Activated CD4-positive, alpha-beta T cell treated with anti-CD3 and anti-CD28 coated beads for 36 hours (primary cell): ENCODE results near the gene ARID3B. TPM values are rescaled to one million over a fixed set of nuclear protein-coding genes. Genes with fewer than 3 reads are reported as not detected.

Source experiments
- ATAC-seq: fragments of 200-7000 bp; cut with Tn5 transposase; one replicate; pipeline ENCODE4 v1.10.0; 2021; ENCODE audit warnings: mild to moderate bottlenecking, moderate library complexity
- CTCF ChIA-PET: fragments of 350-600 bp; sonication (Branson Sonifier 250); formaldehyde crosslinking; loops from one replicate; lab custom pipeline; 2021; ENCODE audit warnings: antibody characterized with exemption; lab: Charles Lee
- POLR2A ChIA-PET: fragments of 350-600 bp; sonication (Branson Sonifier 250); formaldehyde crosslinking; loops from one replicate; lab custom pipeline; 2021; ENCODE audit warnings: antibody characterized with exemption, inconsistent platforms; lab: Charles Lee
- DNase-seq: peaks from one replicate; pipeline ENCODE4 v3.0.0-alpha.2; 2020
- H3K27ac Mint-ChIP-seq: one replicate; pipeline ENCODE4 v1.8.0; 2021; ENCODE audit warnings: mixed read lengths
- H3K27me3 Mint-ChIP-seq: one replicate; pipeline ENCODE4 v1.8.0; 2021; ENCODE audit warnings: mixed read lengths
- H3K36me3 Mint-ChIP-seq: one replicate; pipeline ENCODE4 v1.8.0; 2021; ENCODE audit warnings: low read depth, mixed read lengths
- H3K4me1 Mint-ChIP-seq: one replicate; pipeline ENCODE4 v1.8.0; 2021; ENCODE audit warnings: mixed read lengths
- H3K4me3 Mint-ChIP-seq: one replicate; pipeline ENCODE4 v1.8.0; 2021; ENCODE audit warnings: mild to moderate bottlenecking, moderate library complexity, mixed read lengths
- H3K9me3 Mint-ChIP-seq: one replicate; pipeline ENCODE4 v1.8.0; 2021; ENCODE audit warnings: low read depth, mixed read lengths
- intact Hi-C, 2 experiments: fragments of 100-400 bp; cut with DNase I in 1 of 2; cut with micrococcal nuclease in 1 of 2; formaldehyde crosslinking; loops; one replicate each; pipeline versions ENCODE4 v1.14.2 to v1.15.1; 2022 to 2024; cut with DNase I, micrococcal nuclease
- total RNA-seq, 2 experiments: library from RNA; stranded (reverse); gene quantifications; one replicate each; pipeline ENCODE4 v1.2.3, GENCODE V29; 2021

The ARID3B gene
- 10 to 100 TPM; 23.9 to 25.4 TPM for total RNA-seq

GRCh38 chr15:74540761-74541493 is at the start of gene ARID3B:
TSS of gene ARID3B (plus strand) at chr15:74541220. CDS start at chr15:74543937, 2,717 bp downstream.
- Mint-ChIP-seq H3K36me3 (peaks cover 29% of the 10 kb centered on the region), H3K4me1 (peaks cover 43% of the 10 kb centered on the region), H3K27ac (peak within 1 kb of the TSS; percentile 98), H3K4me3 (peak within 1 kb of the TSS; percentile 94), H3K9me3 (no peaks in the 10 kb centered on the region), H3K27me3 (peaks cover 2% of the 10 kb centered on the region)
- POLR2A ChIA-PET, result interaction anchor here (0.5 to 1.6 kb wide), 6 partner anchors 12 to 304 kb away, joined by 3 to 13 read pairs (median 4); partner anchors contain the start of genes CLK3 and UBL7
- intact Hi-C loops, result loop anchor here (1.0 to 10.0 kb wide), 18 partner anchors 57 to 1084 kb away; partner anchors contain the start of genes CLK3 (in 2 of the 2), CSK (in 2 of the 2), PML (in 2 of the 2) and SEMA7A (in 2 of the 2)
- CTCF ChIA-PET, result interaction anchor here (0.6 to 2.2 kb wide), 9 partner anchors 17 to 802 kb away, joined by 3 to 13 read pairs (median 4); partner anchors contain the start of gene UBL7
- ATAC-seq (peak; percentile 88), DNase-seq (peak; percentile 99)

DNA sequence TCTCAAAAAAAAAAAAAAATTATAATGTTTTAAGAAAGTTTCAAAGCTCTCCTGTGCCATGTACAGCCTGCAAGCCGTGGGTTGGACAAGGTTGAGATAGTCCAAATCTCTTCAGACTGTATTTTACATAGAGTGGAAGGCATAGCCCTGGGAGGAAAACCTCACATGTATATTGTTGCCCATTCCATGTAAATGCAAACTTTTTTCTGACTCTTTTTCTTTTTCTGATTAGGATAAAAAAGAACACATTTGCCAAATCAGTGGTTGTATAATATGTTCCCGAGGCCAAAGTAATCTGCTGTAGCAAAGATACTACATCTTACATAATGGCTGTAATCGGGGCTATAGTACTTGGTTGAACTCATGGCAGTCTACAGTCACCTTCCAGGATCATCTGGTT is 44.4 kb upstream of the ARID3B start:
- intact Hi-C loops, result no loop called here
- CTCF ChIA-PET, result no interaction called here

GRCh38 chr15:74497584-74497983 is 43.4 kb upstream of the ARID3B start:
- Mint-ChIP-seq H3K36me3 (peaks cover 2% of the 10 kb centered on the region), H3K27ac (no peak overlapping the region), H3K4me1 (no peaks in the 10 kb centered on the region), H3K27me3 (no peaks in the 10 kb centered on the region), H3K9me3 (no peaks in the 10 kb centered on the region), H3K4me3 (no peak overlapping the region)
- ATAC-seq, result no peak
- intact Hi-C loops, result no loop called here
- no peak for DNase-seq
- ChIA-PET POLR2A (no interaction called here), CTCF (interaction anchor here (0.7 kb wide), 1 partner anchor 29 kb away, joined by 4 read pairs; no protein-coding TSS in a partner anchor)

More for the DNA sequence above, 44.4 kb upstream of the ARID3B start:
- DNase-seq, result no peak
- H3K27me3 Mint-ChIP-seq, result no peaks in the 10 kb centered on the region
- H3K4me3 Mint-ChIP-seq, result no peak overlapping the region
- H3K36me3 Mint-ChIP-seq, result peaks cover 3% of the 10 kb centered on the region
- POLR2A ChIA-PET, result no interaction called here
- no peaks in the 10 kb centered on the region for H3K4me1 Mint-ChIP-seq
- H3K27ac Mint-ChIP-seq, result no peak overlapping the region
- no peaks in the 10 kb centered on the region for H3K9me3 Mint-ChIP-seq
- no peak for ATAC-seq

DNA sequence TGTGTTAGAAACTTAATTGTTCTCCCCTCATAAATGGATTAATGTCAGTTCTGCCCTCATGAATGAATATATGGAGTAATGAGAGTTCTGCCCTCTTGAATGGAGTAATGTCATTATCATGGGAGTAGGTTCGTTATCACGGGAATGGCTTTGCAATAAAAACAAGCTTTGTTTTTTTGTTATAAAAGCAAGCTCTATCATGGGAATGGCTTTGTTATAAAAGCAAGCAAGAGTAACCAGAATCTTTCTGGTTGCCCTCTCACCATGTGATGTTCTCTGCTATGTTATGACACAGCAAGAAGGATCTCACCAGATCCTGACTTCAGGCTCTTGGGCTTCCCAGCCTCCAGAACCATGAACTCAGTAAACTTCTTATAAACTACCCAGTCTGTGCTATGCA is 41.7 kb upstream of the ARID3B start:
- ATAC-seq (no peak), DNase-seq (no peak)
- no peaks in the 10 kb centered on the region for H3K9me3 Mint-ChIP-seq
- H3K36me3 Mint-ChIP-seq, result peaks cover 8% of the 10 kb centered on the region
- H3K27ac Mint-ChIP-seq, result no peak overlapping the region
- ChIA-PET POLR2A (no interaction called here), CTCF (interaction anchor here (0.7 kb wide), 1 partner anchor 124 kb away, joined by 3 read pairs; no protein-coding TSS in a partner anchor)
- H3K27me3 Mint-ChIP-seq, result no peaks in the 10 kb centered on the region
- no peaks in the 10 kb centered on the region for H3K4me1 Mint-ChIP-seq
- intact Hi-C loops, result no loop called here
- H3K4me3 Mint-ChIP-seq, result no peak overlapping the region

DNA sequence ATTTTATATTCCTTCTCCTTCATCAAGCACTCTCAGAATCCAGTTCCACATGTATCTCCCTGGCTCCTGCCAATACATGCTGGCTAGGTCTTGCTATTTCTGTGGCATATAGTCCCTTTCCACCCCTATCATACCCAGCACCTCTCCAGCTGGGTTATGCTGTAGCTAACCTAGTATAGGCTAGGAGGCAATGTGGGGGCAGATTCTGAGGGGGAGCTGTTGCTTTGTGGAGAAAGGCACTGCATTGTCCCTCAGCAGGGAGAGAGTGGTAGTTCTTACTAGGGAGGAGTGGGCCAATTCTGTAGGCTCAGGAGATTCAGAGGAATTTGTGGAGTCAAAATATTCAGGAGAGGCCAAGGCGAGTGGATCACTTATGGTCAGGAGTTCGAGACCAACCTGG is 40.6 kb upstream of the ARID3B start:
- ATAC-seq (no peak), DNase-seq (no peak)
- Mint-ChIP-seq H3K4me3 (no peak overlapping the region), H3K27me3 (no peaks in the 10 kb centered on the region), H3K9me3 (no peaks in the 10 kb centered on the region), H3K27ac (no peak overlapping the region), H3K36me3 (peaks cover 10% of the 10 kb centered on the region), H3K4me1 (no peaks in the 10 kb centered on the region)
- ChIA-PET CTCF (interaction anchor here (1.0 to 1.8 kb wide), 2 partner anchors 11 to 14 kb away, joined by 3 to 5 read pairs; no protein-coding TSS in a partner anchor), POLR2A (no interaction called here)
- intact Hi-C loops, result no loop called here

DNA sequence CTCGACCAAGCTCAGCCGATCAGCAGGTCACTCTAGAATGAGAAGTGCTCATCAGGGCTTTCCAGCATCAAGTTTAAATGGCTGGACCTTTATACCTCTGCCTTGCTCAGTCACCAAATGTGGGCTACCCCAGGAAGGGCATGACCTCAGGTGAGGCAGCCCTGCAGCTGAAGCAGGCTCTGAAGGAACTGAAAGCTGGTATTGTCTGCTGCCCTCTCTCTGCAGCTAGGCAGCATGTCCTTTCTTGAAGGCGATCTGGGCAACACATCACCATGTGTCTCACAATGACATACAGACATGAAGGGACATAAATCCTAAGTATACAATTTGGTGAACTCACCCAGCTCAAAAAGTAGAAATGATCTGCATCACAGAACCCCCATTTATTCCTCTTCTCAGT is 38.7 kb upstream of the ARID3B start:
- no peaks in the 10 kb centered on the region for H3K9me3 Mint-ChIP-seq
- H3K4me3 Mint-ChIP-seq, result no peak overlapping the region
- DNase-seq (no peak), ATAC-seq (no peak)
- intact Hi-C loops, result no loop called here
- H3K4me1 Mint-ChIP-seq, result no peaks in the 10 kb centered on the region
- ChIA-PET POLR2A (no interaction called here), CTCF (interaction anchor here (0.6 to 1.8 kb wide), 2 partner anchors 13 to 746 kb away, joined by 3 to 5 read pairs; no protein-coding TSS in a partner anchor)
- no peak overlapping the region for H3K27ac Mint-ChIP-seq
- peaks cover 13% of the 10 kb centered on the region for H3K36me3 Mint-ChIP-seq
- H3K27me3 Mint-ChIP-seq, result no peaks in the 10 kb centered on the region

DNA sequence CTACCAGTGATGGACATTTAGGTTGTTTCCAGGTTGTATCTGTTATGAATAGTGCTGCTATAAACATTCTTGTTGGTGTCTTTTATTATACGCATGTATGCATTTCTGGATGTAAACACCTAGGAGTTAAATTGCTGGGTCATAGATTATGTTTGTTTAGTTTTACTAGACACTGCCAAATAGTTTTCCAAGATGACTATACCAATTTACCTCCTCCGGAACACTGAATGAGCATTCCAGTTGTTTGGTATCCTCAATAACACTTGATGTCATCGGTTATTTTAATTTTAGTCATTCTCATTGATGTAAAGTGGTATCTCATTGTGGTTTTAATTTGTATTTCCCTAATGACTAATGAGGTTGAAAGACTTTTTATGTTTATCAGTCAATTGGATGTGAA is 36.6 kb upstream of the ARID3B start:
- POLR2A ChIA-PET, result no interaction called here
- no peak for DNase-seq
- H3K27ac Mint-ChIP-seq, result no peak overlapping the region
- H3K4me1 Mint-ChIP-seq, result no peaks in the 10 kb centered on the region
- no peaks in the 10 kb centered on the region for H3K27me3 Mint-ChIP-seq
- H3K4me3 Mint-ChIP-seq, result no peak overlapping the region
- peaks cover 13% of the 10 kb centered on the region for H3K36me3 Mint-ChIP-seq
- H3K9me3 Mint-ChIP-seq, result no peaks in the 10 kb centered on the region
- ATAC-seq, result no peak
- intact Hi-C loops, result no loop called here
- CTCF ChIA-PET, result no interaction called here

GRCh38 chr15:74504836-74505235 is 36.2 kb upstream of the ARID3B start:
- H3K4me3 Mint-ChIP-seq, result no peak overlapping the region
- no peak for ATAC-seq
- no peak overlapping the region for H3K27ac Mint-ChIP-seq

GRCh38 chr15:74505837-74506514 is 35.0 kb upstream of the ARID3B start:
- Mint-ChIP-seq H3K4me1 (no peaks in the 10 kb centered on the region), H3K9me3 (no peaks in the 10 kb centered on the region), H3K27me3 (no peaks in the 10 kb centered on the region), H3K36me3 (peaks cover 13% of the 10 kb centered on the region), H3K27ac (no peak overlapping the region), H3K4me3 (no peak overlapping the region)
- intact Hi-C loops, result no loop called here
- CTCF ChIA-PET, result no interaction called here
- POLR2A ChIA-PET, result no interaction called here
- DNase-seq (no peak), ATAC-seq (no peak)

More at GRCh38 chr15:74504836-74505235, 36.2 kb upstream of the ARID3B start:
- CTCF ChIA-PET, result no interaction called here
- H3K9me3 Mint-ChIP-seq, result no peaks in the 10 kb centered on the region
- no peaks in the 10 kb centered on the region for H3K27me3 Mint-ChIP-seq
- intact Hi-C loops, result no loop called here
- peaks cover 13% of the 10 kb centered on the region for H3K36me3 Mint-ChIP-seq
- DNase-seq, result no peak
- POLR2A ChIA-PET, result no interaction called here
- no peaks in the 10 kb centered on the region for H3K4me1 Mint-ChIP-seq

DNA sequence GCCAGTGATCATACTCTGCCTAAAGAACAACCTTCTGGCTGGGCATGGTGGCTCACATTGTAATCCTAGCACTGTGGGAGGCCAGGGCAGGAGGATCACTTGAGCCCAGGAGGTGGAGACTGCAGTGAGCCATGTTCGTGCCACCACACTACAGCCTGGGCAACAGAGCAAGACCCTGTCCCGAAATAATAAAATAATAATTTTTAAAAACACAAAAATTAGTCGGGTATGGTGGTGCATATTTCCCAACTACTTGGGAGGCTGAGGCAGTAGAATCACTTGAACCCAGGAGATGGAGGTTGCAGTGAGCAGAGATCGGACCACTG is 34.5 kb upstream of the ARID3B start:
- no peak for DNase-seq
- H3K27me3 Mint-ChIP-seq, result no peaks in the 10 kb centered on the region
- CTCF ChIA-PET, result no interaction called here
- intact Hi-C loops, result no loop called here
- POLR2A ChIA-PET, result no interaction called here
- ATAC-seq, result no peak
- H3K4me3 Mint-ChIP-seq, result no peak overlapping the region
- H3K36me3 Mint-ChIP-seq, result peaks cover 13% of the 10 kb centered on the region
- no peaks in the 10 kb centered on the region for H3K9me3 Mint-ChIP-seq
- no peaks in the 10 kb centered on the region for H3K4me1 Mint-ChIP-seq
- H3K27ac Mint-ChIP-seq, result no peak overlapping the region

GRCh38 chr15:74511583-74511982 is 29.4 kb upstream of the ARID3B start:
- intact Hi-C loops, result no loop called here
- Mint-ChIP-seq H3K27me3 (no peaks in the 10 kb centered on the region), H3K4me3 (no peak overlapping the region), H3K9me3 (no peaks in the 10 kb centered on the region), H3K36me3 (no peaks in the 10 kb centered on the region), H3K27ac (no peak overlapping the region), H3K4me1 (peaks cover 5% of the 10 kb centered on the region)
- no peak for ATAC-seq
- POLR2A ChIA-PET, result no interaction called here
- no peak for DNase-seq
- CTCF ChIA-PET, result no interaction called here
